K562 (cell line): ENCODE results near the gene TSR3. TPM values are rescaled to one million over a fixed set of nuclear protein-coding genes. Genes with fewer than 3 reads are reported as not detected.

ENCODE experiments used
- ADNP ChIP-seq: fragments of 200-800 bp; sonication (Bioruptor generic); IDR thresholded peaks from 2 replicates; pipeline ENCODE4 v1.6.1; 2016; ENCODE audit warnings: missing genetic modification characterization, missing compliant biosample characterization
- AFF4 ChIP-seq: sonication (generic); formaldehyde crosslinking; IDR thresholded peaks from 2 replicates; pipeline ENCODE4 v1.8.0; 2023; ENCODE audit warnings: mild to moderate bottlenecking, missing genetic modification reagents
- ARHGAP35 ChIP-seq: fragments of 450-650 bp; IDR thresholded peaks from 2 replicates; pipeline ENCODE4 v1.6.1; 2018; ENCODE audit not compliant: partially characterized antibody
- ASH1L ChIP-seq: fragments of 450-650 bp; IDR thresholded peaks from 2 replicates; pipeline ENCODE4 v1.6.1; 2018; ENCODE audit warnings: borderline replicate concordance, mild to moderate bottlenecking, low read depth; ENCODE audit not compliant: partially characterized antibody
- ATF3 ChIP-seq, 2 experiments: fragments of 450-650 bp in 1 of 2; sonication (generic) in 1 of 2; formaldehyde crosslinking in 1 of 2; IDR thresholded peaks in 1 of 2; conservative IDR thresholded peaks in 1 of 2; 2 replicates each; pipeline versions ENCODE4 v1.6.1 to v1.8.1; 2016 to 2023; ENCODE audit warnings: mild to moderate bottlenecking in 2 of 2, moderate library complexity in 2 of 2, inconsistent platforms in 1 of 2, missing genetic modification reagents in 1 of 2
- BRD9 ChIP-seq: fragments of 450-650 bp; IDR thresholded peaks from 2 replicates; pipeline ENCODE4 v1.6.1; 2018; ENCODE audit warnings: low read depth; ENCODE audit not compliant: partially characterized antibody
- CHD4 ChIP-seq: fragments of 200-600 bp; sonication (generic); IDR thresholded peaks from 3 replicates; pipeline ENCODE4 v1.6.1; 2012; ENCODE audit warnings: low read depth, mild to moderate bottlenecking, mixed read lengths, low read length, inconsistent platforms; ENCODE audit not compliant: insufficient read depth, insufficient replicate concordance, poor library complexity, severe bottlenecking
- FOXO4 ChIP-seq: fragments of 450-650 bp; formaldehyde crosslinking; IDR thresholded peaks from 2 replicates; pipeline ENCODE4 v1.4.0; 2020; ENCODE audit warnings: mild to moderate bottlenecking, moderate library complexity
- MEF2A ChIP-seq: IDR thresholded peaks from 2 replicates; pipeline ENCODE4 v1.6.1; 2011; ENCODE audit warnings: low read depth, mild to moderate bottlenecking, low read length, moderate library complexity; ENCODE audit not compliant: control insufficient read depth
- PCBP1 ChIP-seq: fragments of 200-400 bp; formaldehyde crosslinking; IDR thresholded peaks from 2 replicates; pipeline ENCODE4 v1.6.1; 2018; ENCODE audit warnings: mild to moderate bottlenecking, low read depth, low read length; ENCODE audit not compliant: poor library complexity, severe bottlenecking
- PREB ChIP-seq: sonication (generic); formaldehyde crosslinking; IDR thresholded peaks from 2 replicates; pipeline ENCODE4 v1.8.1; 2023; ENCODE audit warnings: mild to moderate bottlenecking, missing genetic modification reagents
- SP2 ChIP-seq: IDR thresholded peaks from 2 replicates; pipeline ENCODE4 v1.6.1; 2011; ENCODE audit warnings: mild to moderate bottlenecking, low read depth, low read length, moderate library complexity; ENCODE audit not compliant: poor library complexity, severe bottlenecking; ENCODE audit errors: extremely low read depth
- TAF7 ChIP-seq: fragments of 450-650 bp; IDR thresholded peaks from 2 replicates; pipeline ENCODE4 v1.6.1; 2016; ENCODE audit warnings: missing genetic modification characterization, missing compliant biosample characterization
- TAL1 ChIP-seq: fragments of 450-650 bp; IDR thresholded peaks from 2 replicates; pipeline ENCODE4 v1.6.1; 2016; ENCODE audit warnings: mild to moderate bottlenecking
- TARDBP ChIP-seq: fragments of 450-650 bp; IDR thresholded peaks from 2 replicates; pipeline ENCODE4 v1.6.1; 2016
- TCFL5 ChIP-seq: fragments of 250-450 bp; sonication (Bioruptor Pico); conservative IDR thresholded peaks from 2 replicates; pipeline ENCODE4 v1.6.1; 2021; ENCODE audit warnings: mild to moderate bottlenecking, moderate library complexity, matching md5 sums
- ZKSCAN3 ChIP-seq: fragments of 250-450 bp; sonication (Bioruptor Pico); IDR thresholded peaks from 2 replicates; pipeline ENCODE4 v1.4.0; 2020
- polyA plus RNA-seq, 8 experiments: library from polyadenylated mRNA; depleted of rRNA in 4 of 8; stranded (reverse) in 5 of 8; unstranded in 3 of 8; fragments of >200 nt; fragmentation: Nextera tagmentation in 2 of 8; fragmentation: Illumina TruSeq in 1 of 8; extraction: Ambion mirVana in 2 of 8; extraction: Trizol in 1 of 8; gene quantifications; 2 replicates each; pipeline versions ENCODE4 v1.2.1 to v1.2.3, GENCODE V29; 2011 to 2014; ENCODE audit warnings: inconsistent platforms in 1 of 8, missing spikeins in 1 of 8
- total RNA-seq, 7 experiments: library from RNA; depleted of rRNA in 6 of 7; stranded (reverse); fragments of >200 nt in 6 of 7; fragmentation: Illumina TruSeq in 2 of 7; extraction: Trizol in 2 of 7; gene quantifications; 2 replicates each; pipeline versions ENCODE4 v1.2.1 to v1.2.3, GENCODE V29; 2011 to 2021; ENCODE audit warnings: low replicate concordance in 1 of 7

Gene TSR3
- total and polyA plus RNA-seq, 9 of the 15 experiments (the other 6 are each of a cell fraction or from before 2014, with no cell fraction given): 1.5 to 74.8 (median 16.5) TPM

GRCh38 chr16:1308977-1309885 lies 42.4 kb downstream of the TSR3 start, which contains the start of gene UBE2I (continued):
- TF ChIP-seq FOXO4: no peak
- TF ChIP-seq ASH1L: peak; percentile 96
- TF ChIP-seq TCFL5 (CRISPR knock-in tag): no peak
- TF ChIP-seq MEF2A: no peak
- TF ChIP-seq TARDBP: peak; percentile 97
- TF ChIP-seq TAL1: 0 out of 2 replicates have a peak, but pooled peaks have one; percentile 18
- peak; percentile 53 for TF ChIP-seq SP2
- peak; percentile 66; the same call in 1 of the 2 replicates for TF ChIP-seq TAF7 (tag)
- peak; percentile 99 for TF ChIP-seq BRD9
- no peak; the same call in 1 of the 2 replicates for TF ChIP-seq AFF4 (CRISPR knock-in tag)
- no peak for TF ChIP-seq PREB (CRISPR knock-in tag)
- TF ChIP-seq ZKSCAN3 (CRISPR knock-in tag): no peak
- TF ChIP-seq CHD4: no peak
- TF ChIP-seq ARHGAP35: no peak
- TF ChIP-seq PCBP1: peak; percentile 78
- no peak for TF ChIP-seq ADNP
- peak; percentile 89 for TF ChIP-seq ATF3 (IDR thresholded peaks at IDR 0.05)
- no peak for TF ChIP-seq ATF3 (CRISPR knock-in tag; conservative IDR thresholded peaks at IDR 0.05)
